Neural cell (in vitro differentiated cells): ENCODE results near the gene CXXC1.

ENCODE experiments used
- CTCF ChIP-seq: fragments of 450-650 bp; IDR thresholded peaks from 2 replicates; pipeline ENCODE4 v1.5.1; 2014; ENCODE audit warnings: antibody characterized with exemption, mild to moderate bottlenecking, moderate library complexity; ENCODE audit not compliant: poor library complexity, severe bottlenecking
- EP300 ChIP-seq: fragments of 450-650 bp; conservative IDR thresholded peaks from 2 replicates; pipeline ENCODE4 v1.6.1; 2014; ENCODE audit warnings: antibody characterized with exemption, mild to moderate bottlenecking, moderate library complexity; ENCODE audit not compliant: poor library complexity, severe bottlenecking
- EZH2 ChIP-seq: fragments of 200-600, 300-800 bp; shearing (Covaris generic), sonication (generic); IDR thresholded peaks from 2 replicates; pipeline ENCODE4 v1.6.1; 2014; ENCODE audit warnings: antibody characterized with exemption, low read length, borderline replicate concordance, mild to moderate bottlenecking; ENCODE audit not compliant: insufficient read depth, poor library complexity, severe bottlenecking
- POLR2AphosphoS5 ChIP-seq: IDR thresholded peaks from 2 replicates; pipeline ENCODE4 v1.6.1; 2012
- RAD21 ChIP-seq: fragments of 450-650 bp; conservative IDR thresholded peaks from 2 replicates; pipeline ENCODE4 v1.6.1; 2014; ENCODE audit warnings: antibody characterized with exemption, mild to moderate bottlenecking, moderate library complexity

DNA sequence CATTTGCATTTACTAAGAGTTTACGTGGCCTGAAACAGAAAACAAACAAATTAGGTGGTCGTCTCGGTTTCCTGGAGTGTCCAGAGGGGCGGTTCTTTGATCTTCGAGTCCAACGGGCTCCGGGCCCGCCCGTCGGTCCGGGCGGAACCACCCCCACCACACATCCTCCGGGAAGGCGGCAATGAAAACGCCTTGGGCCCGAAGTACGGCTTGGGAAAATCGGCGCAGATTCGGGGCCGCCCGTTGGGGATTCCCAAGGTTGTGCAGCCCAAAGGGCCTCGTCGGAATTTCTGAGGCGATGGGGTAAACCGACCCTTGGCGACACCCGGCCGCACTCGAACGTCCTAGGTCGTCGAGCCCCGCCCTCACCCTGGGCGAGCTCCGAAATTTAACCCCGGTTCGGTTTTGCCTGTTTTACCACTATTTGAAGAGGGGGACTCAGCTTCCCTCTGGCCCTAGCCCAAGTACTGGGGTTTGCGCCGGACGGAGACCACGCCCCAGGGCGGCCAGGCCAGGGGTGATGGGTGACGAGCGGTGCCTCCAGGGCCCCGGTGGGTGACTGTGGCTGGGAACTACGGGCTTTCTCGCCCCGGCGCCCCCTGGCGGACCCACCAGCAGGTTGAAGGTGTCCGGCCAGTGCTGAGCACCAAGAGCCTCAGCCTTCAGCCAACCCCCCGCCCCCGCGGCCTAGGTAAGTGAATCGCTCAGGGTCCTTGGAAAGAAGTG lies 19.3 kb downstream of the CXXC1 start:
- no peak for TF ChIP-seq CTCF
- TF ChIP-seq RAD21 = no peak
- no peak for TF ChIP-seq POLR2AphosphoS5
- TF ChIP-seq EZH2 = no peak
- no peak for TF ChIP-seq EP300
